ENCODE measurements around the gene PRPS1L1.

Gene PRPS1L1

DNA sequence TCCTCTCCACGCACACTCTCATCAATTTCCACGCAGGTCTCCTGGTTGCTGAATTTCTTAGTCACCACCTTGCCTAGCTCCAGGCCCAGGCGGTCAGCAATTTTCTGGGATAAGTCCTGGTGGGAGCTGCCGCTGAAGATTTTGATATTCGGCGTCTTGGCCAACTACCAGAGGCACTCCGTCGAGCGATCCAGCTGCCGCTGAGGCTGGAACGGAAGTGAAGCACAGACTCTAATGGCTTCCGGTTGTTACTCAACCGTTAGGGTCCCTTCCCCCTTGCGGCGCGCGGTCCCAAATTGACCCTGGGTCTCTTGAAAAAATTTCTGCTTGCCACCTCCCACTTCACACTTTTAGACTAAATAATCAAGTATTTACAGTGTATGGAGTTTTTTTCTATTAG is at the start of gene PRPS1L1:
PRPS1L1 (minus strand) TSS at position 219 of the 400 bp plus-strand sequence.
- no peak for DNase-seq (ENCODE audit: low read depth in 2 of 2, low spot score in 1 of 2)

GRCh38 chr7:18076461-18076860 is 48.8 kb upstream of the PRPS1L1 start:
- no peak for DNase-seq (ENCODE audit: low read depth in 2 of 2, low spot score in 1 of 2)

- no peak for DNase-seq (ENCODE audit: low read depth in 2 of 2, low spot score in 1 of 2)
These were observed 41.1 kb upstream of the PRPS1L1 start for GRCh38 chr7:18068745-18069144.

- no peak for DNase-seq (ENCODE audit: low read depth in 2 of 2, low spot score in 1 of 2)
These were observed 36.7 kb upstream of the PRPS1L1 start for GRCh38 chr7:18064242-18064838.

- no peak for DNase-seq (ENCODE audit: low read depth in 2 of 2, low spot score in 1 of 2)
These were observed 35.7 kb upstream of the PRPS1L1 start for GRCh38 chr7:18063149-18063901.

DNA sequence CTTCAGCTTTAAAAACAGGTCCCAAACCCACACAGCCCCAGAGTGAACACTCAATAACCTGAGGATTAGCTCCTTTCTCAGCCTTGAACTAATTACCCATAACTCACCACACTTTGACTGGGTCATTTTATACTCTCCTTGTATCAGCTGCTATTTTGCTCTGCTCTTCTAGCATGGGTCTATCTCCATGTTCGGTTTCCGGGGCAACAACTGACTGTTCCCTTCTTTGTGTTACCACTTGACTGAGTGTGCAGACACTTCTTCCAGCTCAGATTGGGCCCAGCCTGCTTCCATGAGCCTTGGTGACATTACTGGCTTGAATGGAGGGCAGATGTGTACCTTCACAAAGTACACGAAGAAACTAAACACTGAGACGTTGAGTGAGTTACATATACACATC is 31.5 kb upstream of the PRPS1L1 start:
- DNase-seq (ENCODE audit: low read depth in 2 of 2, low spot score in 1 of 2) = no peak

- DNase-seq (ENCODE audit: low read depth in 2 of 2, low spot score in 1 of 2) = no peak
These were observed 26.3 kb upstream of the PRPS1L1 start for GRCh38 chr7:18053941-18054340.

DNA sequence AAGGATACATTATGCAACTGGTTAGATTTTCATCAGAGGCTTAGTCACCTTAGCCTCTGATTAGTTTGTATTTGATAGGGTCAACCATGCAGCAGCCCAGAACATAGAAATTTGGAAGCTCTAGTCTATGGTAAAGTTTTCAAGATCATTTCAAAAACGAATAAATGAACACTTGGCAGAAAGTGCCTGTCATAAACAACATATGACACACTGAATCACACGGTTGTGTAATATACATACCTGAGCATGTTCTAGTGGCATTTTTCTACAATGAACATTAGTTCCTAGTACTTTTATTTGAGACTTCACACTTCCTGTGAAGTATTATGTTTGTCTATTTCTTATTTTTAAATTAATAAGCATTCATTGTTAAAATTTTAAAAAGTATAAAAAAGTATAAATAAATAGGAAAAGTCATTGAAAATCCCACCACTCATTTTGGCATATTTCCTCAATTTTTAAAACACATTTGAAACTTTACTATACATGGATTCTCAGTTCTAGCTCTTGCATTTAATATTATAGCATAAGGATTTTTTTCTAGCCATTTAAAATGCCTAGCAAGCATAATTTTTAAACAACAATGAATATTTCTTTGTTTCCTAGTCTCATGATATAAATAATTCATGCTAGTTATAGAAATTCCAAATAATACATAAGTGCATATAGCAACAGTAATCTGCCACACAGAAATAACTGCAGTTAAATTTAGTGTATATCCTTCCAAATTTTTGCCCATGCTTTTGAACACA is 25.7 kb upstream of the PRPS1L1 start:
- no peak for DNase-seq (ENCODE audit: low read depth in 2 of 2, low spot score in 1 of 2)

- no peak for DNase-seq (ENCODE audit: low read depth in 2 of 2, low spot score in 1 of 2)
These were observed 21.6 kb upstream of the PRPS1L1 start for GRCh38 chr7:18049262-18049661.

DNA sequence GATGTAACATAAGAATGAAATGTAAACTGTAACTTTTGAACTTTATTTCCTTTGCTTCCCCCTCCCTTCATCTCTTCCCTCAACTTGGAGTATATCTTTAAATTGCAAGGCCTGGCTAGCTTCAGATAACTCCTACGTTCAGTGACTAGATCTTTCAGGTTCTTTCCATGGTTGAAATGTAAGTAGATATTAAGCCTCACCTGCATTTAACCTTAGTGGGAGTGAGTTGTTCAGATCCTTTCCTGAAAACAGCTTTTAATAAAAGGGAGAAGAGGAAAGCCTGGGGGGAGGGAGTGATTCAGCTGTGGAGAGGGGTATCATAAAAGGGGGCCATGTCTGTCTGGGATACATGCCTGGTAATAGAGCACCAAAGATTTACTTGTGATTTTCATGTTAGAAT is 19.0 kb upstream of the PRPS1L1 start:
- no peak for DNase-seq (ENCODE audit: low read depth in 2 of 2, low spot score in 1 of 2)

DNA sequence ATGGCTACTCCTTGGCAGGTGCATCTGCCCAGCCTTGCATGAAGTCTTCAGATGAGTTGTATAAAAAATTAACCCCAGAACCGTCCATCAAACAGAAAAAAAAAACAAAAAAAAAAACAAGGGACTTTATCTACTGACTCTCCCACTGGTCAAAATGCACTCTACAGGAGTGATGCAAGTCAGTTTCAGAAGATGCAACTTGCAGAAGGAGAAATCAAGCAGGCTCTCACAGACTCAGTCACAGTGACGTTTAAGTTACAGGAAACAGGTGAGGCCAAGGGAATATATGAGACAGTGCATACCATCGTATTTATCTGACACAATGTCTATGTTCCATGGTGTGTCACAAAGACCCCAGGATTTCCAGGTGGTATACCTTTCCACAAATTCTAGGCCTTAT is 17.5 kb upstream of the PRPS1L1 start:
- DNase-seq (ENCODE audit: low read depth in 2 of 2, low spot score in 1 of 2) = no peak

DNA sequence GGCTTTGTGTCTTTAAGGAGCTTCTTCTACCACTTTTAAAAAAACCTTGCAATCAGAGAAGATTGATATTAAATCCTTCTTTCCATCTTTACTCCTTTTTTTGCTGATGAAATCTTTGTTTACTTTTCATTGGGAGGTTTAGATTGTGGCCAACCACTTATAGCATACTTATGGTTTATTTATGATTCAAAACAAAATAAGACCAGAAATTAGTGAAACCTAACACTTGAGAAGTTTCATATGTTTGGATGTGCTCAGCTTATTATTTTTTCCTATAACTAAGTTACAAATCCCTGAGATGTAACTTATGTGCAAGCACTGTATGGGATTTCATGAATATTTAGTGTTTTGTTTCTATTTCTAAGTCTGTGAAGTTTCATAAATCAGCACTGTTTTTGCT is 13.5 kb upstream of the PRPS1L1 start:
- DNase-seq (ENCODE audit: low read depth in 2 of 2, low spot score in 1 of 2) = no peak

- DNase-seq (ENCODE audit: low read depth in 2 of 2, low spot score in 1 of 2) = no peak
These were observed 12.6 kb upstream of the PRPS1L1 start for GRCh38 chr7:18040196-18040595.

GRCh38 chr7:18038382-18038781 is 10.7 kb upstream of the PRPS1L1 start:
- DNase-seq (ENCODE audit: low read depth in 2 of 2, low spot score in 1 of 2) = no peak

GRCh38 chr7:18037609-18038008 is 10.0 kb upstream of the PRPS1L1 start:
- no peak for DNase-seq (ENCODE audit: low read depth in 2 of 2, low spot score in 1 of 2)

DNA sequence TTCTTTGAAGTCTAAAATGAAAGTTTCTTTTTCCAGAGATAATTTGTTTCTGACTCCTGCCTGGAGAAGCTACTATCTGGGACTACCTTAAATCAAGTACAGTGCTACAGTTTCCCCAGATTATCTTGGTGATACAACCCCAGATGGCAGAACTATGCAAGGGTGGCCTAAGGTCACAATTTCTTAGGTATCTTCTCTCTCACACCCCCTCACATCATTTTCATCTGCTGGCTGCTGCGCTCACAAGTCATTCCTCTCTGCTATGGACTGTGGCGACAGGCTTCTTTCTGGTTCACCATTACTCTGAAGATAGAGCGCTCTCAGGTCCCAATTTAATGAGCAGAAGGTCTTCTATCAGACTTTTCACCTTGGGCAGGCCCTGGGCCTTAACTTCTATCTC is 9.1 kb upstream of the PRPS1L1 start:
- DNase-seq (ENCODE audit: low read depth in 2 of 2, low spot score in 1 of 2) = no peak

DNA sequence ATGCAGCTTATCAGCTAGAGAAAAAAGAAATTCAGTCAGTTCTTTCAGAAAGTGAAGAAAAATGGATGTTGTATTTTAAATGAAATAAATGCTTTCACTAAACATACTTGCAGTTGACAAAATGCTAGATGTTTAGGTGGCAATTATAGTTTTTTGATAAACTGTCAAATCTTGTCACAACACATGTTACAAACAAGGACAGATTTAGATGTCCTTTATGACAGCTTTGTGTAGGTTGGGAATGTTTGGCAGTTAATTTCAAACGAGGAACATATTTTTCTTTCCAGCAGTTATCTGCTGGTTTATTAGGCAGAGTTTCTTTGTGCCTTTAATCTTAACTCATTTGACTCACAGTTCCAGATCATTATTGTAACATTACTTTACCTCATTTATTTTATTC is 3.1 kb upstream of the PRPS1L1 start:
- DNase-seq (ENCODE audit: low read depth in 2 of 2, low spot score in 1 of 2) = no peak

GRCh38 chr7:18020138-18020715 is 7.4 kb downstream of the PRPS1L1 start:
- DNase-seq (ENCODE audit: low read depth in 2 of 2, low spot score in 1 of 2) = no peak

DNA sequence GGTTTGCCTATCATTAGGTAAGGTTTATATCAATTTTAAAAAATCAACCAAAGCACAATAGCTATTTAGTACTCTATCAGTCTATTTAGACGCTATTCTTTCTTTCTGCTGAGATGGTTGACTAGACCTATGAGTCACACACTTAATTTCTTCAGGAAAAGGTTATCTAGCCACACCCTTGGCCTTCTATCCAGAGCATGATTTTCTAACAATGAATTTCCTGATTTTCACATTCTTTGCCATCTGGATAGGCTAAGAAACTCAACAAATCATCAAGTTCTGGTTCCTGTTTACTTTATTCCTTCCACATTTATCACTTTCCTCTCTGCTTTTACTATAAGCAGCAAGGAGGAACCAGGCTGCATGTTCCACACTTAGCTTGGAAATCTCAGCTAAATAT is 8.1 kb downstream of the PRPS1L1 start:
- no peak for DNase-seq (ENCODE audit: low read depth in 2 of 2, low spot score in 1 of 2)

DNA sequence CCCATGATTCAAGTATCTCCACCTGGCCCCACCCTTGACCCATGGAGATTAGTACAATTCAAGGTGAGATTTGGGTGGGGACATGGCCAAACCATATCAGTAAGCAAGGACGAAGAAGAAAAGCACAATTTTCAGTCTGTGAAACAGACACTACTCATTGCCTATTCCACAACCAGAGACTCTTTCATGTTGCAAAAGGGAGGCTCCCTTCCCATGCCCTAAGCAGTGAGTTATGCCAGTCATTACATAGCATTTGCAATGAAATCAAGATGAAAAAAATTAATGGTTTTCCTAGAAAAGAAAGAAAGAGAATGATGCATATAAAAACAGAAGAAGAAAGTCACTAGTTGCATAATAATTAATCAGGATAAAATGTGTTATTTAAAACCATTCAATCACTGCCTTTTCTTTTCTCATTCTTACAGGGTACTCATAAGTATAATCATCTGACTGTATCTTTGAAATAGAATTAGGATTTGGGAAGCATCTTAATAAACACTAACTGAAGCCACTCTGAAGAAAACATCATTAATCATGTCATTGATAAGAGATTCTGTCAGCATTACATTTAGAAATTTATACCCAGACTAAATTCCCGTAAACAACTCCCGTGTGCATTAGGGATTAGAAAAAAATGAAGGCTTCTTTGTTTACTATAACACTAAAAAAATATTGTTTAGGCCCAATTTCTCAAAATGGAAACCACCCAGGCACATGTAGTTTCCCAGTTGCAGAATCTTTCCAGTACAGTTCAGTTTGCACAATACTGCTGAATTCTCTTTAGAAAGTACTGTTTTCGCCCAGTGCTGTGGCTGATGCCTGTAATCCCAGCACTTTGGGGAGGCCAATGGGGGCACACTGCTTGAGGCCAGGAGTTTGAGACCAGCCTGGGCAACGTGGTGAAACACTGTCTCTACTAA is 9.1 kb downstream of the PRPS1L1 start:
- no peak for DNase-seq (ENCODE audit: low read depth in 2 of 2, low spot score in 1 of 2)

Data from stimulated activated CD8-positive, alpha-beta memory T cell treated with anti-CD3 and anti-CD28 coated beads, Interleukin-4, amount 100 ng/mL, for 1 hour (primary cell).